HG02970 (cell line): ENCODE results near the gene TRMT112.
"Not testable (repeated sequence)": the region's sequence is repeated elsewhere in the genome, so short reads cannot be mapped to it uniquely, and the experiment has no call there.

Source experiments
- ATAC-seq: cut with Tn5 transposase; IDR thresholded peaks from one replicate; pipeline ENCODE4 v1.9.1; 2021; ENCODE audit warnings: mild to moderate bottlenecking, moderate library complexity, moderate number of reproducible peaks; ENCODE audit not compliant: unreplicated experiment, low FRiP score

TRMT112 gene

GRCh38 chr11:64334764-64335735, 17.7 kb upstream of the TRMT112 start:
- peak; percentile 68 for ATAC-seq

DNA sequence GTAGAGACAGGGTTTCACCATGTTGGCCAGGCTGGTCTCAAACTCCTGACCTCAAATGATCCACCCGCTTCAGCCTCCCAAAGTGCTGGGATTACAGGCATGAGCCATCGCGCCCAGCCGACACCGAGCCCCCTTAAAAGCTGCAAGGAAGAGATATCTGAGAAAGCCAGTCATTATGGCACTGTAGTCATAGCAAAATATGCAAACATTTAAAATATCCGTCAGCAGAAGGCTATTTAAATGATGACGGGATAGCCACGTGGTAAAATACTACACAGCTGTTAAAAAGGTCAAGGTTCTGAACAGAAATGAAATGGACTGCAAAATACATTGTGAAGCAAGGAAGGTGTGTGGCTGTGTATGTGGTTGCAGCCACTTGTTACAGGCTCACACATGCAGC, 16.2 kb upstream of the TRMT112 start:
- ATAC-seq: no peak

- no peak for ATAC-seq
These were observed 14.4 kb upstream of the TRMT112 start for GRCh38 chr11:64331569-64332371.

GRCh38 chr11:64330888-64331287, 13.5 kb upstream of the TRMT112 start:
- ATAC-seq: no peak

DNA sequence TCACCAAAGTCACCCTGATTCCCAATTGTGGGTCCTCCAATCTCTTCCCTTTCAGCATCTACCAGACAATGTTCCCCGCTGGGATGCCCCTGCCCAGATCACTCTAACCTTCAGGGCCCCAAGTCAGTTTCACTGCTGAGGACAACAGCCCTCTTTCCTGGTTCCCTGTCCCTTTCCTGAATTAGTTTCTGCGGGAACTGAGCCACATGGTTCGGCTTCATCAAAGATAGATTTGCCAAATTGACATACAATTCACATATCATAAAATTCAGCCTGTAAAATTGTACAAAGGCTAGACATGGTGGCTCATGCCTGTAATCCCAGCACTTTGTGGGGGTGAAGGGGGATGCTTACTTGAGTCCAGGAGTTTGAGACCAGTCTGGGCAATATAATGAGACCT, 10.6 kb upstream of the TRMT112 start:
- ATAC-seq: no peak

GRCh38 chr11:64327375-64327774, 10.0 kb upstream of the TRMT112 start:
- ATAC-seq: no peak

- no peak for ATAC-seq
These were observed 7.5 kb upstream of the TRMT112 start for GRCh38 chr11:64324692-64325469.

- ATAC-seq: not testable (repeated sequence)
These were observed 6.6 kb upstream of the TRMT112 start for GRCh38 chr11:64323984-64324383.

GRCh38 chr11:64323373-64323772, 6.0 kb upstream of the TRMT112 start:
- ATAC-seq: no peak

DNA sequence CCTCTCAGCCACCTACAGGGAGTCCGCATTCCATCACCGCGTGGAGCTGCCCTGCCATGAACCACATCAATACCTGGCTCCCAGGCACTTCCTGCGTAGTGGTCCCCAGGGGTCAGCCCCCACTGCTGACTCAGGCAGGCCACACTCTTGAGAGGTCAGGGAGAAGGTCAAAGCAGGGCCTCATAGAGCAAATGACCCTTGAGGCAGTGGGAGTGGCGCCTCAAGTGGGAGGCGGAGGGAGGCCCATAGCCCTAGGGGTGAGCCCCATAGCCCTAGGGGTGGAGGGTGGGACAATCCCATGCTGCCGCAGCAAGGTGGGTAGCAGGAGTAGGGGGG, 5.5 kb upstream of the TRMT112 start:
- no peak for ATAC-seq

DNA sequence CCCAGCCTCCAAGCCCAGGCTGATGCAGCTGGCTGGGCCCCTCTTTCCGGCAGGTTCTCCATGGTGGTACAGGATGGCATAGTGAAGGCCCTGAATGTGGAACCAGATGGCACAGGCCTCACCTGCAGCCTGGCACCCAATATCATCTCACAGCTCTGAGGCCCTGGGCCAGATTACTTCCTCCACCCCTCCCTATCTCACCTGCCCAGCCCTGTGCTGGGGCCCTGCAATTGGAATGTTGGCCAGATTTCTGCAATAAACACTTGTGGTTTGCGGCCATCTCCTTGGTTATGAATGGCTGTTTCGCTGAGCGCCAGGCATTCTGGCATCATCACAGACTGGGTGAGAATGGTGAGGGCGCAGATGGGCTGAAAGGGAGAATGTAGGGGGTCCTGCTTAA, 4.2 kb upstream of the TRMT112 start:
- ATAC-seq: no peak

- no peak for ATAC-seq
These were observed 3.7 kb upstream of the TRMT112 start for GRCh38 chr11:64321026-64321425.

- ATAC-seq: no peak
These were observed 3.2 kb upstream of the TRMT112 start for GRCh38 chr11:64320556-64320955.

- no peak for ATAC-seq
These were observed 1.7 kb upstream of the TRMT112 start for GRCh38 chr11:64318766-64319761.

DNA sequence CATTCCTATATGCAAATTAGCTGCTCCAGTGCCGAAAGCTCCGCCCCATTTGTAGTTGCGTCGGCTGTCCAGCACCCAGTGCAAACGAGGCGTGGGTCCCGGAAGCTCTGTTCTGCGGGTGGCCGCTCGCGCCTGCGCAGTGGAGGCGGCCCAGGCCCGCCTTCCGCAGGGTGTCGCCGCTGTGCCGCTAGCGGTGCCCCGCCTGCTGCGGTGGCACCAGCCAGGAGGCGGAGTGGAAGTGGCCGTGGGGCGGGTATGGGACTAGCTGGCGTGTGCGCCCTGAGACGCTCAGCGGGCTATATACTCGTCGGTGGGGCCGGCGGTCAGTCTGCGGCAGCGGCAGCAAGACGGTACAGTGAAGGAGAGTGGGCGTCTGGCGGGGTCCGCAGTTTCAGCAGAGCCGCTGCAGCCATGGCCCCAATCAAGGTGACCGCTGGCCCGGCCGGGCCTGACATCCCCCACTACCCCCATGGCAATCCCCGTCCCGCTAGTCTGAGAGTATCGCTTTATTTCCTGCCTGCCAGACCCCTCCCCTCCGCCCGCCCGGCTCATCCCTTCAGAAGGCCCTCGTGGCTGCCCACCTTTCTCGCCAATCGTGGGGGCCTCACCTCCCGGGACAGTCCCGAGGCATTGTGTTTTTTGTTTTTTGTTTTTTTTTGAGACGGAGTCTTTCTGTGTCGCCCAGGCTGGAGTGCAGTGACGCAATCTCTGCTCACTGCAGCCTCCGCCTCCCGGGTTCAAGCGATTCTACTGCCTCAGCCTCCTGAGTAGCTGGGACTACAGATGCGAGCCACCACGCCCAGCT, 804 bp upstream of the TRMT112 start, which contains the start of gene PRDX5:
TSS of gene PRDX5 (plus strand) at position 161 of the 805 bp plus-strand sequence. CDS start at position 256, 95 bp downstream.
- ATAC-seq: peak; percentile 69

- peak; percentile 3 for ATAC-seq
These were observed 561 bp downstream of the TRMT112 start for GRCh38 chr11:64316672-64317324.

GRCh38 chr11:64315667-64316526, 1.5 kb downstream of the TRMT112 start:
- ATAC-seq: not testable (repeated sequence)
